HG02642 (cell line): Measurements from ENCODE around the gene GABRB1.

Source experiments
- ATAC-seq: cut with Tn5 transposase; IDR thresholded peaks from one replicate; pipeline ENCODE4 v1.9.1; 2021; ENCODE audit warnings: mild to moderate bottlenecking; ENCODE audit not compliant: unreplicated experiment, poor library complexity

Gene GABRB1

GRCh38 chr4:47043821-47044220, 12.5 kb downstream of the GABRB1 start:
- no peak for ATAC-seq

DNA sequence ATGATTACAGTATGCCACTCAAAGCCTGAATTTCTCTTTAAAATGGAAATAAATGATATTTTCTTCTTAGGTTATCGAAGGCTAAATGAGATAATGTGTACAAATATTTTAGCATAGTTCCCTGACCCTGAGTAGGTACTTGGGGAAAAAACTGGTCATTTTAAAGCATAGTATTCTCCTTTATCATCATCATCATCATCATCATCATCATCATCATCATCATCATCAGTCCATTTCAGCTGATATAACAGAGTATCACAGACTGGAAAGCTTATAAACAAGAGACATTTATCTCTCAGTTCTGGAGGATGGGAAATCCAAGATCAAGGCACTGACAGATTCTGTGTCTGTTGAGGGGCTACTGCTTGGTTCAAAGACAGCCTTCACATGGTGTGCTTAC, 13.9 kb downstream of the GABRB1 start:
- ATAC-seq, result no peak

DNA sequence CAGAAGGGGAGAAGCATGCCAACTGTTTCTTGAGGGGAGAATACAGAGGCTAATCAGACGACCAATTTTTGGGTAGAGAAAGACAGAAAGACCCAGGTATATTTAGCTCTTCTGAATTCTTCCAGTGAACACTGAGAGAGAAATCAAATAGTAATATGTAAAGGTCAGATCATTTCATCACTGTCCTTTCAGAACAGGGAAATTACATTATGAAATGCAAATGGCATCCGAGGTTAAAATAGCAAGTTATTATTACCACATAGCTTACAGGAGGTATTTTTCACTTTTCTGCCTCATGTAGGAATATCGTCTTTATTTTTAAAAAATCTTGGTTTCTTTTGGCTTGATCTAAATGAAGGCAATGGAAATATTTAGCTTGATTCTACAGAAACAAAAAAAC, 18.0 kb downstream of the GABRB1 start:
- ATAC-seq, result no peak

- ATAC-seq, result no peak
Measured at GRCh38 chr4:47050761-47051725, 19.7 kb downstream of the GABRB1 start.

- no peak for ATAC-seq
Measured at GRCh38 chr4:47053485-47053884, 22.1 kb downstream of the GABRB1 start.

- ATAC-seq, result no peak
Measured at GRCh38 chr4:47054130-47054529, 22.8 kb downstream of the GABRB1 start.

DNA sequence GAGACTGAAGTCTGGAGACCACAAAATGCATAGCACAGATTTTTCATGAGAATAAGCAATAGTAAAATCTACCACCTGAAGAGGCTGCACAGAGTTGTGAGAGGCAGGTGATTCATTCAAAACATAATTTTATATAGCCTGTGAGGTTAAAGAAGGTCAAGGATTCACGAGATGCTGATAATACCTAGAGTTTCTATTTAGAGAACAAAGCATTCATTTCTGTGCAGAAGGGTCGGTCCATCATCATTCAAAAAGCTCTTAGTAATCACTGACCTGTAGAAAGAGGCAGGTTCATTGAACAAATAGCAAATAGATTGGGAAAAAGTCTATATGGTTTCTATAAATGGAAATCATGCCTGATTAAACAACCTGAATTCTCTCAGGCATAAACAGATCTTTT, 26.6 kb downstream of the GABRB1 start:
- no peak for ATAC-seq

- ATAC-seq, result no peak
Measured at GRCh38 chr4:47060561-47060960, 29.2 kb downstream of the GABRB1 start.

DNA sequence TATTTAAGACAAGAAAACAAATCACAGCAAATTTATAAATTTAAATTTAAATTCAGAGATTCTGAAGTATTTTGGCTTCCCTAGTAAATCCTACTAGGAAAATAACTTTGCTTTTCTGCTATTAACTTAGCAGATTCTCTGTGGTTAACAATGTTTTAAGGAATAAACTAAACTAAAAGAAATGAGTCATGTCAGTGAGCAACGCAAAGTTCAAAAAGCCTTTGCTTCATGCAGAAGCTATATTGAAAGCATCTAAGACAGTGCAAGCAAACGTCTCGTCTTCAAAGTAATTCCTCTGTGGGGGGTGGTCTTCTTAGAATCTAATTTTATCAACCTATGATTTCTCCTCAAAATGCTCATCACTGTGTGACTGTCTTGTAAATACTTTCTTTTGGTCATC, 30.1 kb downstream of the GABRB1 start:
- no peak for ATAC-seq

DNA sequence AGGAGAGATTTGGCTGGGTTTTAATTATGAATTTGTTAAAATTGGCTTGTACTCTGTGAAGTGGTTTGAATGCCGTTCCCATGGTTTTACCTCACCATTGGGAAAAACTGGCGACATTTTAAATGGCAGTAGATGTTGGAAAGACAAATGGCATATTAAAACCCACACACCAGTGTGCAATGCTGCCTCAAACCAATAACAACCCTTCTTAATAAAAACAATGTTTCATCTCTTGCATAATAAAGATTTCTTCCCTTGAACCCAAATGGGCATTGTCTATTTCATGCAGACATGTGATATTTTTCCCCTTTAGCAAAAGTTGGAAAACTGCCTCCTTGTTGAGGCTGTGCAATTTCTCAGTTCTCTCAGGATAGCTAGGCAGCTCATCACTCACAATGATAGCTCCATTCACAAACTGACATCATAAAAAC, 33.7 kb downstream of the GABRB1 start:
- no peak for ATAC-seq

- no peak for ATAC-seq
Measured at GRCh38 chr4:47068986-47069385, 37.6 kb downstream of the GABRB1 start.

GRCh38 chr4:47071901-47072341, 40.6 kb downstream of the GABRB1 start:
- ATAC-seq, result no peak

- no peak for ATAC-seq
Measured at GRCh38 chr4:47073647-47074046, 42.3 kb downstream of the GABRB1 start.

- no peak for ATAC-seq
Measured at GRCh38 chr4:47074816-47075215, 43.4 kb downstream of the GABRB1 start.

DNA sequence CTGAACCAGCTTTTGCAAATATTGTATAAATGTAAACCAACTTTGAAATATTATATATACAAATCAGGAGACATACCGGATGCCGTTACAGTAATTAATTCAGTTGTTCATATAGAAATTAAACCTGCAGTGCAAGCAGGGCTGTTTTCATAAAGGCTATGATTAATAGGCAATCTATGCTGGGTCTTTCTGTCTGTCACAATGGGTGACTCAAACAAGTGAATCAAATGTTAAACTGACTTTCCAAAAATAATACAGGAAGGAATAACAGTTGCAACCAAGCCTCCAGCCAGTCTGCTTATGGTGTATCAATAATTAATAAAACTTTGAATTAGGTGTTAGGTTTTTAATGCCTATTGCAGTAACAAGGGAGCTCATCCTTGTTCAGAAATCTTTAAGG, 43.9 kb downstream of the GABRB1 start:
- ATAC-seq, result no peak

- ATAC-seq, result no peak
Measured at GRCh38 chr4:47075919-47076318, 44.6 kb downstream of the GABRB1 start.

DNA sequence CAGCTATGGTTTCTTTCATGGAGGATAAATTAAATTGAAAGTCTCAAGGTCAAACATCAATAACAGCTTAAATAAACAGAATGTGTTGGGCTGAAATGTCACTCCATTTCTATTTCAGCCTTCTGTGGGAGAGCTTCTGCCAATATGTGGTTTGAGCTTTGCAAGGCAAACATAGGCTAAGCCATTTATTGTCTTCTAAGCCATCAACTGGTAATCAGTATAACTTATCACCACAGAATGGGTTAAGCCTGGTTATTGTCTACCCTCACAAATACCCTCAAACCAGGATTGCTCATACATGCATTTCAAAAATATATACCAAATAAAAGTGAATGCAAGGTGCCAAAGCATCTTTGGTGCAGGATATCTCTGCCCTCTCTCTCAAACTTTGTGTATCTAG, 52.7 kb downstream of the GABRB1 start:
- ATAC-seq, result no peak

DNA sequence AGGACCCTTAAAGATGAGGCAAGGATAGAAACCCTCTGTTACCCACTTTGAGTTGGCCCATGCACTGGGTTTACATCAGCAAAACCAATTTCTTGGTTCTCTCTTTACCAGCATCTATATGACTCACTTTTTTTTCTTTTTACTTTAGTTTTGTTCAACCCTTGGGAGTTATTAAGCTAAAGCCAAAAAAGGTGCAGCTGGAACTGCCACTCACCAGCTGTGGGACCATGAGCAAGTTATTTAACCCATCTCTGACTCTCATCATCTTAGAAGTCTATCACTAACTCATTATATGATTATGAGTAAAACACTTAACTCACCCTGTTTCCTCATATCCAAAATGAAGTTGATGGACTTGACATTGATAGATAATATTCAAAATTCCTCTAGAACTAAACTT, 53.4 kb downstream of the GABRB1 start:
- no peak for ATAC-seq

- ATAC-seq, result no peak
Measured at GRCh38 chr4:47088298-47088697, 56.9 kb downstream of the GABRB1 start.

DNA sequence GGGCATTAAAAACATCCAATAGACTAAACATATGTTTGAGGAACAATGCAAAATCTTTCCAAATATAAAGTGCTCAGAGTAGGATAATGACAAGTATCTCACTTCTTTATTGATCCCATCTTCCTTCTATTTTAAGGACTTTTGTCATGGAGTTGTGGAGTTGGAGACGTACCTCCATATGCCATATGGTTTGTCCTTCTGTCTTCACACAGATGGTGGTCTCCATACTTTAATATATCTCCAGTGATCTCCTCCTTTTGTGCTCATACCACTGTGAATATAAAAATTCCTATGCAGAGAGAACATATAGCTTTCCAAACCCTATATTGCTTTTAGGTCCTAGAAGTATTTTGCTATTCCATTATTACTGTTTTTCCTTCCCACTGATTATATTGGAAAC, 64.5 kb downstream of the GABRB1 start:
- ATAC-seq, result no peak

DNA sequence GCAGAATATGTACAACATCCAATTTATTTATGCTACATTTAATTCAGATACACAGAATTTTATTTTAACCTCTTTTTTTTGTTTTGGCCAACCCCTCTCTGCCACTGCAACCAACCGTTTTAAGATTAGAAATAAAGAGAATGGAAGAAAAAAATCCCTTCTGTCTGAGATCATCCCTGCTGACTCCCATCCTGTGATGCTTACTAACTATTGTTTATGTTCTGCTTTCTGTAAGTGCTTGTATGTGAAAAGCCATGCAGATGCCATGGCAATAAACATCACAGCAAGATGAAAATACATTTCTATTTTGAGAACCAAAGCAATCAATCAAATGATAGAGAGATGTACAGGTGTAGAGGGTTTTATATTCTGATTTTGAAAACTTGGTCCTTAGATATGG, 70.1 kb downstream of the GABRB1 start:
- ATAC-seq, result no peak

DNA sequence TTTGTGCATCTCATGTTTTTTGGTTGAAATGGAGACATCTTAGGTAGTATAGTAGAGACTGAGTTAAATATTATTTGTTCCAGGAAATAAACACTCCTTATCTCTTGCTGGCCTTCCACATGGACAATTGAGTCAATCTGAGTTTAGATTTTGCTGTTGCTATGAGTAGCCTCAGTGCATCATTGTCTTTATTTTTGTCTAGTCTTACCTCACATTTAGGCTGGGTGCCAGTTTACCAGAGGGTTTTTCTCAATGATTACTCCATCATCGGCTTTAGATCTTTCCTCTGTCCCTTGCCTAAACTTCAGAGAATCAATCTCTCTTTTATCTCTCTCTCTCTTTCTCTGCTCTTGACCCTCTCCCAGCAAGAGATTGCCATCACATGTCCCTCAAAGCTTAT, 73.6 kb downstream of the GABRB1 start:
- ATAC-seq, result no peak
